T-helper 2 cell (primary cell): Measurements from ENCODE around the gene HOOK1.
A peak's percentile ranks its signal among the peaks of the same experiment; 100 is the strongest.
"Not testable (repeated sequence)": the region's sequence is repeated elsewhere in the genome, so short reads cannot be mapped to it uniquely, and the experiment has no call there.

Source experiments
- DNase-seq, 5 experiments: peaks; one replicate each; pipeline versions ENCODE4 v3.0.0 to v3.0.0-alpha.2; 2012 to 2022

The HOOK1 gene

DNA sequence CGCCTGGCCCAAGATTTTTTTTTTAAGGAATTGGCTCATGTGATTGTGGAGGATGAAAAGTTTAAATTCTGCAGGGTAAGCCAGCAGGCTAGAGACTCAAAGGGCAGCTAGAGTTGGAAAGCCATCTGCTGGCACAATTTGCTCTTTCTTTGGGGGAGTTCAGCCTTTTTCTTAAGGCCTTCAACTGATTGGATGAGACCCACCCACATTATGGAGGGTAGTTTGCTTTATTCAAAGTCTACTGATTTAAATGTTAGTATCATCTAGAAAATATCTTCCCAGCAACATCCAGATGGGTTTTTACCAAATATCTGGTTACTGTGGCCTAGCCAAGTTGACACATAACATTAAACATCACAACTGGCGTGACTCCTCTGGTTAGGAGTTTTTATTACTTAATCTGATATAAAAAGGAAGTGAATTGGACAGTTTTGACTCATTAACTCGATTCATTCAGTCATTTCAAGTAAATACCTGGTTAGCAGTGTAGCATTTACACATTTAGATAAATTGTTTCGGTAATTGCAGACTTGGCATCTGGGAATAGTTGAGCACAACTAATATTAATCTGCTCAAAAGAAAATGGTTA is 12.4 kb downstream of the HOOK1 start:
- peak in 1 of 5 experiments; percentile 48 for DNase-seq

DNA sequence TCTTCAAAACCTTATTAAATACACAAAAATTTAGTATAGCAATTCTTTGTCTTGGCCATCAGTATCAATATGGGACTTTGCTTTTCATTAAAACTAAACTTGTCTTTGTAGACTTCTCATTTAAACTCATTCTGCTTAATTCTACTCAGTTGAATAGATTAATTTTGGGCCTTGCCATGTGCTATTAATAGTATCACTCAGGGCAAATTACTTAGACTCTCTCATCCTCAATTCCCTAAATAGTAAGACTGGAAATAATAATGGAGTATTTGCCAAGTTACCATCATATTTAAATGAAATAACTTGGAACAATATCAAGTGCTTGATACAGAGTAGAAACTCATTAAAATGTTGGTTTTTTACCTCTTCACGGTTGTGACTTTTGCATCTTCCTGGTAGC is 13.4 kb downstream of the HOOK1 start:
- DNase-seq, result no peak

DNA sequence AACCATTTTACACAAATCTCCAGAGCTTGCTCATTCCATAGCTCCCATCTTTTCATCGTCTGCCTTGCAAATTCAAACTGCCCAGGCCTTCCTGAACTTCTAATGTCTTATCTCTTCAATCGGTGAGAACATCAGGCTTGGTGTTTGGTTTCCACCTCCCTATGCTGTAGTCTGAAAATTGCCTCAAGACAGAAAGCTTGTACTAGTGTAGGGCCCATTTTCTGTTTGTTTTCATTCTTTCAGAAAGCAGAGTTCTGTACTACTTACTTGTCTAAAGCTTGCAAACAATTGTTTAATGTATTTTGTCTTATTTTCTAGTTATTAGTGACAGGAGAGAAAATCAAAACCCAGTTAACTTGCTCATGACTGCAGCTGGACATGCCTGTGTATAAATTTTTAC is 16.8 kb downstream of the HOOK1 start:
- no peak for DNase-seq

DNA sequence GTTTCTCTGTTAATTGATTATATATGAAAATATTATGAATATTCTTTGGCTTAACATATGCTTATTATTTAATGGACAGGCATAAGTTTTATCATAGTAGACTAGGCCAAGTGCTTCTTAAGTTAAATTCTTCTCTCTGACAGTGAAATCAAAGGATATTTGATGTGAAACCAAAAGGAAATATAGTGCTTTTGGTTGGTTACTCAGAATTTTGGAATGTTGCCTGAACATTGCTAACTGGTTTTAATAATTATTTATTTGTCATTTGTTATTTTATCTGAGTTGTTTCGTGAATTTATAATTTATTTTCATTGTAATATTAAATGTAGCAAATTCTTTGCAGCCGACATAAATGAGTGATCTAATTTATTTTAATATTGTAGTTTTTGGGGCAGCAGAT is 18.3 kb downstream of the HOOK1 start:
- DNase-seq, result no peak

DNA sequence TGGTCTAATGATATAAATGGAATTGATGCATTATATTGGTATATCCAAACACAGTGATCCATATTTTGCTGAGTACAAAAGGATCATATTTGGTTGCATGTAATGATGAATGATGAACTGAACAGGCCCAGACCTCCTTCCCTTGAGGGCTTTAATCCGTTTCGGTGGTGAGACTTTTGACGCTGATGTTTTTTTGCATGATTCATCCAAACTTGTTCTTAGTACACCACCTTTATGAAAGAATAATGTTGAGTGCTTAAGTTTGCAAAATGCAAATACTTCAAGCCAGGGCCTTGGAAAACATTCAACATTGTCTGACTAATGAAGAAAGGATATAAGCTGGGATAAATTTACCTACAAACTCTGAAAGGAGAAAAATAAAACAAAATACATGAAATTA is 19.2 kb downstream of the HOOK1 start:
- no peak for DNase-seq

DNA sequence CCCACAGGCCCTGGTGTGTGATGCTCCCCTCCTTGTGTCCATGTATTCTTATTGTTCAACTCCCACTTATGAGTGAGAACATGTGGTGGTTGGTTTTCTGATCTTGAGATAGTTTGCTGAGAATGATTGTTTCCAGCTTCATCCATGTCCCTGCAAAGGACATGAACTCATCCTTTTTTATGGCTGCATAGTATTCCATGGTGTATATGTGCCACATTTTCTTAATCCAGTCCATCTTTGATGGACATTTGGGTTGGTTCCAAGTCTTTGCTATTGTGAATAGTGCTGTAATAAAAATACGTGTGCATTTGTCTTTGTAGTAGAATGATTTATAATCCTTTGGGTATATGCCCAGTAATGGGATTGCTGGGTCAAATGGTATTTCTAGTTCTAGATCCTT is 23.1 kb downstream of the HOOK1 start:
- DNase-seq, result not testable (repeated sequence)

DNA sequence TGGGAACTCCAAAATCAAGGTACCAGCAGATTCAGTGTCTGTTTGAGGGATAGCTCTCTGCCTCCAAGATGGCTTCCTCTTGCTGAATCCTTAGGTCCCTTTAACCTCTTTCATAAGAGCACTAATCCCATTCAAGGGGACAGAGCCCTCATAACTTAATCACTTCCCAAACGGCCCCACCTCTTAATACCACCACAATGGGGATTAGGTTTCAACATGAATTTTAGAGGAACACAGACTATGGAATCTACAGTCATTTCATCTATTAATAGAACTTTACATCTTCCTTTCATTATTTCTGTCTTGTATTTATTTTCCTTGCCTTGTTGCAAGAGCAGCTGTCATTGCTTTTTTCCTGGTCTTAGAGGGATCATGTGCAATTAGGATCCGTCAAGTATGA is 30.3 kb downstream of the HOOK1 start:
- no peak for DNase-seq

DNA sequence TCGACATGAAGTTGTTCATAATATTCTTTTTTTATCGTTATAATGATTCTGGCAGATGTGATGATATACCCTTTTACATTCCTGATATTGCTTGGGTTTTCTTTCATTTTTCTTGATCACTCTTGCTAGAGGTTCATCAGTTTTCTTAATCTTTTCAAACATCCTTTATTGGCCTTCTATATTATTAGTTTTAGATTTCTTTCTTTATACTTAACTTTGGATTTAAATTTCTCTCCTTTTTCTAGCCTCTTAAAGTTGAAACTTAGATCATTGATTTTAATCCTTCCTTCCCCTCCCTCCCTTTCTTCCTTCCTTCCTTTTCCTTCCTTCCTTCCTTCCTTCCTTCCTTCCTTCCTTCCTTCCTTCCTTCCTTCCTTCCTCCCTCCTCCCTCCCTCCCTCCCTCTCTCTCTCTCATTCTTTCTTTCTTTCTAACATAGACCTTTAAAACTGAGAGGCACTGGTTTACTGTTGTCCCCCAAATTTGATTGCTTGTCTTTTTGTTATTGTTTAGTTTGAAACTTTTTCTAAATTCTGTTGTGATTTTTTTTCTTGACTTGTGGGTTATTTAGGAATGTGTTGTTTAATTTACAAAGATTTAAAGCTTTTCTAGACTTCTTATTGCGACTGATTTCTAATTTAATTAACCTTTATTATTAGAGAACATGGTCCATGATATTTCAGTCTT is 31.6 kb downstream of the HOOK1 start:
- no peak for DNase-seq

DNA sequence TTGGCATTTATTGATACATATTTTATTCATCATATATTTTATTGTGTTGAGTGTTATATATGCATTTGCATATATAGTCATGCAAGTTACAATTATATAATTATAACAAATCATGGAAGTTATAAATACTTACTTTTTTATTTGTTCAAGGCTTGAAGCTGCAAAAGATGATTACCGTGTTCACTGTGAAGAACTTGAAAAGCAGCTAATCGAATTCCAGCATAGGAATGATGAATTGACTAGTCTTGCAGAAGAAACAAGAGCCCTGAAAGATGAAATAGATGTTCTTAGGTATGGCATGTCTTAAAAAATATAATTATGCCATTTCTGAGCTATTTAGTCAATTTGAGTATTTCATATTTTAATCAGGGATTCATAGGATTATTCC is 32.1 kb downstream of the HOOK1 start:
- DNase-seq, result no peak

DNA sequence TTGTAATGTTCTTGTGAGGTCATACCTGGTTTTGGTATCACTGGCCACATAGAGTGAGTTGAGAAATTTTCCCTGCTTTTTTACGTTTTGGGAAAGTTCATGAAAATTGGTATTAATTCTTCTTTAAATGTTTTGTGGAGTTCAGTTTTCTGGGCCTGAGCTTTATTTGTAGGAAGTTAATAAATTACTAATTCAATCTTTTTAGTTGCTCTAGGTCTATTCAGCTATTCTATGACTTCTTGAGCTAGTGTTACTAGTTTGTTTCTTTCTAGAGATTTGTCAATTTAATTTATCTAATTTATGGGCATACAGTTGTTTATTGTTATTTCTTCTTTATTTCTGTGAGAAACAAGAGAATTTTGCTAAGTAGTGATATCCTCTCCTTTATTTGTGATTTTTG is 37.4 kb downstream of the HOOK1 start:
- no peak for DNase-seq

DNA sequence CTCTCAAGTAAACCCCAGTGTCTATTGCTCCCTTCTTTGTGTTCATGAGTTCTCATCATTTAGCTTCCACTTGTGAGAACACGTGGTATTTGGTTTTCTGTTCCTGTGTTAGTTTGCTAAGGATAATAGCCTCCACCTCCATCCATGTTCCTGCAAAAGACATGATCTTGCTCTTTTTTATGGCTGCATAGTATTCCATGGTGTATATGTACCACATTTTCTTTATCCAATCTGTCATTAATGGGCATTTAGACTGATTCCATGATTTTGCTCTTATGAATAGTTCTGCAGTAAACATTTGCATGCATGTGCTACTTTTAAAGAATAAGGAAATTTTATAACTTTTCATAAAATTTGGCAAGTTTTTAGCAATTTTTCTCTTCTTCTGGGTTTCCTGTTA is 40.5 kb downstream of the HOOK1 start:
- DNase-seq, result not testable (repeated sequence)

DNA sequence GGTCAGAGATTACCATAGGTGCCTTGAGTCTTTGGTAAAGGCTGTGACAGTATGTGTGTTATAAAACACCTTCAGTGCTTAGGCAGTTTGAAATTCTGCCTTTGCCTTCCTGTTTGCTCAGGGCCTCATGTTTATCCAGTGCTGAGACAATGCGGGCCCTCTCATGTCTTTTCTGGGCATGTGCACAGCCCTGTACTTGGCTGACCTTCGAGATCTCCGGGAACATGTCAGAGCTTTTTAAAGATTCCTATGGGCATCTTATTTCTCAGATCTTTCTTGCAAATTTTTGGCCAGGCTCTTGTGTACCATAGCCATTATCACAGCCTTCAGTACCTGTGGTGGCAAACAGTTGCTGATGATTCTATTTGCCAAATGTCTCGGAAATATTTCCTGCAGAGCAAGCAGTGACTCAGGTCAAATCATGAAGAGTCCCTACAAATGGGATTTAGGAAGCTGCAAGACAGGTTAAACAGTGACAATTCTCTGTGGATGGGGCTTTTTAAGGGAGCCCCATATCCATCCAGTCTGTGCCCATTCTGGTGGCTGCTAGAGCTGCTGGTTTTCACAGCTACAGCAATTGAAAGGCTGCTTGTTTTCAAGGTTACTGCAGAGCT is 42.1 kb downstream of the HOOK1 start:
- no peak for DNase-seq

DNA sequence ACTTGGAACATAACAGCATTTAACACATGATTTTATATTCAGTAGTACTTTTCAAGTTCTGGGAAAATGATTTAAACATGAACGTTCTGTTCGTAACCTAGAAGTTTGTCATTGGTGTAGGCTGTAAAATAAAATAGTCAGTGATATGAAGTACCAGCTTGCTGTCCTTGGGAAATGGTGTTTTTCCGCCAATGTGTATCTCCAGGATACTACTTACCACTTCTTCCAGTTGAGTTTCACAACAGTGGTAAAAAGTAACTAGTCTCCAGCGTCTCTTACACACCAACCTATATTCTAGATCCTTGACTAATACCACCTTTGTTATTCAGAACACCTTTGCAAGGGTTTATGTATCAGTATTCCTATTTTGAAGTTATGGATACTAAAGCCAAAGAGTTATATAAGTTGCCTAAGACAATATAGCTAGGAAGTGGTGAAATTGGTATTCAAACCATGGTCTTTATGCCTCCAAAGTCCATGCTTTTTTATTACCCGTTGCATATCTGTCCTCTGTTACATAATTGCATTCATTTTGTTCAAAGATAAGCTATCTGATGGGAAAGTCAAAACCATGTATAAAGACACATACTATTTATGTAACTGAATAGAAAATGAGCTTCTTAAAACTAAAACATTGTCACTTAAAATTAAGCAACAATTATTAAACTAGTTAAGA is 43.1 kb downstream of the HOOK1 start:
- DNase-seq, result no peak

DNA sequence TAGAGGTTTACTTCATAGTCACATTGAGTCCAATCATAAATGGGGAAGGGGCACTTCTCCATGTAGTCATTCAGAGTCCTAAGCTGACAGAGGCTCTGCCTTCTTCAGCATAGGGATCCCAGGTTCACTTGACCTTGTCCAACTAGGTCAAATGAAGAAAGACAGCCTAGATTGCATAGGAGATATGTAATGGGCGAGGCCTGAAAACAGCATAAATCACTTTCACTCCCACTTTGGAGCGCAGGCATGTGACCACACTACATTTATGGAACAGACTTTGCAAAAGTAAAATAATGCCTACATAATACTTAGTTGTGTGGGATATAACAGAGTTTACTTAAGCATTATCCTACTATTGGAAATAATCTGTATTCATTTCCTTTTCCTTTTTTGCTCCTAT is 51.7 kb downstream of the HOOK1 start:
- no peak for DNase-seq

DNA sequence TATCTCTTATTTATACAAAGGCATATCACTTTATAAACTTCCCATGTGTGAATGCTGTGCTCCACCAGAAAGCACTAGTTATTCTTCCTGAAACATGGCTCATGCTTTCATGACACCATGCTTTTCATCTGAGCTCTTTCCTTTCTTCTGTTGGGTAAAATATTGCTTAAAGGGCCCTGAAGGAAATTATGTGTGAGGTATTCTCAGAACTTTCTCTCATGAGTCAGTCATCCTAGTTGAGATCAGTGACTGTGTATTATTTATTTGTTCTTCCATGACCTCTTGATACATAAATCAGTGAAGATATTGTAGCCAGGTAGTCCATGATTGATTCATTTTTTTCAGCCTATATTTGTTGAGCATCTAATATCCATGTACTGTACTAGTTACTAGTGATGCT is 57.0 kb downstream of the HOOK1 start:
- no peak for DNase-seq

DNA sequence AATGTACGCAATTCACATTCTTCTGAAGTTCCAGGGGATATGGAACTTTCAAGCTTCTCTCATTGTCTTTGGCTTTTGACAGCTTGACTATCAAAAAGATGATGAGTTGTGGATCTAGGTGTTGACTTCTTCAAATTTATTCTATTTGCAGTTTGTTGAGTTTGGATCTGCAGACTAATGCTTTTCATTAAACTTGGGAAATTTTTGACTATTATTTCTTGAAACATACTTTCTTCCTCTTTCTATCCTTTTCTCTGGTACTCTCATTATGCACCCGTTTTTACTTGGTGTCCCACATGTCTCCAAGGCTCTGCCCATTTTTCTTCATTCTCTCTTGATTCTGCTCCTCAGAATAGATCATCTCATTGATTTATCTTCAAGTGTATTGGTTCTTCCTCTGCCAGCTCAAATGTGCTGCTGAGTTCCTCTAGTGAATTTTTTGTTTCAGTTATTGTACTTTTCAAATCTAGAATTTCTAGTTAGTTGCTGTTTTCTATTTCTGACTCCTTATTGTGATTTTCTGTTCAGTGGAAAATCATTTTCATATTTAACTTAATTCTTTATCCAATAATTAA is 62.4 kb downstream of the HOOK1 start:
- no peak for DNase-seq

DNA sequence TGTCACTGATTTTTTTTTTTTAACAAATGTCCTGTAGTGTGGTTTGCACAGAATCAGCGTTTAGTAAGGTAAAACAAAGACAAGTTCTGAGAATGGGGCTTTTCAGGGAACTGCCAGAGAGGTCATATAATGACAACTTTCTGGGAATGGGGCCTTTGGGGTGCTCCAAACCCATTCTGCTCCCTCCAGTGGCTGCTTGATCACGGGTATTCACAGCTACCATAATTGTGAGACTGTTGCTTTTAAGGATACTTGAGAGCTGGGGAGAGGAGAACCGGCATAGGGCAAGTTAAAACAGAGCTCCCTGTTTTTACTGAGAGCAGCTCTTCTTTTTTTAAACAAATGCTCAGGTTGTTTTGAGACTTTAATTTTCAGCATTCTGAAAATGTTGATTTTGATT is 63.6 kb downstream of the HOOK1 start:
- no peak for DNase-seq

DNA sequence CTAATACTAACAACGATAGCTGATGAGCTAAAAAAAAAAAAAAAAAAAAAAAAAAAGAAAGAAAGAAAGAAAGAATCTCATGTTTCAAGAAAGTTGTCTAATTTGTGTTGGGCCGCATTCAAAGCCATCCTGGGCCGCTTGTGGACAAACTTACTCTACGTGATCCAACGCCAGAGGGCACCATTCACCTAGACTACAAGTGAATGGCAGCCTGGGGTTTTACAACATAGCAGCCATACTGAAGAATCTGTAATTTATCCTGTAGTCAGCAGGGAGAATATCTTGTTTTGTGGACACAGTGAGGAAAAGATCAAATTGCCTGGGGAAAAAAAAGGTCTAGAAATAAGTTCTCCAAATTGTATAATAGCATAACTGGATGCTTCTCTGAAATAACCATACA is 64.8 kb downstream of the HOOK1 start:
- peak in 2 of 5 experiments; percentile 5 to 45 for DNase-seq

DNA sequence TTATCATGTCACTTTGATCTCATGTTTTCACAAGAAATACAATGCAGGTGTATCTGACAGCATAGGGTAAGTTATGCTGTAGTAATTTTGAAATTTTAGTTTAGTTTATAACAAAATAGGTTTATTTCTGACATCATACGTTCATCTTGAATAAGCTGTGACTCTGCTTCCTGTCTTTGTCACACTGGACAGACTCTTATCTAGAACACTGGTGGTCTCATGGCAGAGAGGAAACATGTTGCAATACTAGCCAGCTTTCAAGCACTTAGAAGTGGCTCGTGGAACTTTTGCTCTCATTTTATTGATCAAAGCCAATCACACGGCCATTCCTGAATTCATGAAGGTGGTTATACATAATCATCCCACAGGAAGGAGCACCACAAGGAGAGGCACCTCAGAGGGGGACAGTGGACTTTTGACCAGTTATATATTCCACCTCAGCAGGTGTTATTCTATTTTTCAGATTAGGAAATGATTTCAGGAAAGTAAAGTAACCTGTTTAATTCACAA is 65.3 kb downstream of the HOOK1 start:
- DNase-seq, result no peak

DNA sequence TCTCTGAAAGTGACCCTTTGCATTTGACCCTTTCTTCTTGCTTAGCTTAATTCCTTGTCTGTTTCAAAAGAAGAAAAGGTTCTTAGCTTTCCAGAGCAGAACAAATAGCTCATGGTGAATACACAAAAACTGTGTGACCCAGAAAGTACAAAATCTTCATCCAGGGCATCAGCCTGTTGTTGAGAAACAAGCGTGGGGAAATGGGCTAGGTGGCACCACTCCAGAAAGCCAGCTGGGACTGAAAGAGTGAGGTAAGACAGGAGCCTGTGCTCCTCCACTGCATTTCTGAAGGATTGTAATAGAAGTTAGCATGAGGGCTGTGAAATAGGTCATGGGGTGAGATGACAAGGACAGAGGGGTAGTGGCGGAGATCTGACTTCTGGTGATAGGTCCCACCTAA is 66.0 kb downstream of the HOOK1 start:
- DNase-seq, result no peak

DNA sequence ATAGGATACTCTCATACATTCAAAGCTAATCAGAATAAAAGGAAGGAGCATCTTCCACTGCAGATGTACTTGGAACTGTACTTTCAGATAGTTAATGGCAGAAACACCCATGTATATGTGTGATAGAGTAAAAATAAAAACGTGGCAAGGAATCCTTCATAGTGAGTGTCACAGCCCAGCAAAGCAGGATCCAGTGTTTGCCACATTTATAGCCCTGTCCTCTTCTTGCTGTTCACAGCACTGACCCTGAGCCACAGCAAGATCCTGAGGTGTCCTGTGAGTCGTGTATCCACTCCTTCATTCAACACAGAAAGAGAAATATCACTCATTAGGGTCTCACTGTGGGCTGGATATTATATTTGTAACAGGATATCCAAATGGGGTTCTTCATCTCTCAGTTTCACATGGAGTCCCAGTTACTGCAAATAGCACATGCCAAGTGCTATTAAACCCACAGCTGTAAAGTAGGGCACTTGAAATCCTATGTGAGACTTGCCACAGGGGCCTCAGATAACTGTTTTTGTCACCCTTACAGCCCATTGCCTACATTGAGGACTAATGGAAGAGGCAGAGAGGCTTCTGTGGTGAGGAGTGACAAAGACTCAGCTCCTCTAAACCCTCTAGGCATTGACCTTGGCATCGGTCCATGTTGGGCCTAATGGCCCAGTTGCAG is 70.5 kb downstream of the HOOK1 start:
- DNase-seq, result no peak
